IMR-90 (cell line): ENCODE data around the gene ZCCHC7. TPM values are rescaled to one million over a fixed set of nuclear protein-coding genes. Genes with fewer than 3 reads are reported as not detected.
A peak's percentile ranks its signal among the peaks of the same experiment; 100 is the strongest.

Source experiments
- ATAC-seq: fragments of 200-7000 bp; cut with Tn5 transposase; 2 replicates; pipeline ENCODE4 v1.9.1; 2020; ENCODE audit warnings: low read depth, mild to moderate bottlenecking, moderate library complexity
- BruUV-seq: library from RNA; stranded (reverse); fragments of 400-500 nt; replicated peaks from 2 replicates; lab custom pipeline; 2021; lab: Mats Ljungman, UMichigan
- CTCF ChIA-PET: fragments of 300-600 bp; formaldehyde crosslinking; extraction: SDS; loops from one replicate; lab custom pipeline; 2021; ENCODE audit warnings: antibody characterized with exemption; lab: Yijun Ruan, JAX
- POLR2A ChIA-PET: fragments of 300-600 bp; sonication (Branson Sonifier 250); formaldehyde crosslinking; loops from one replicate; lab custom pipeline; 2022; ENCODE audit warnings: antibody characterized with exemption; ENCODE audit not compliant: unreplicated experiment; lab: Charles Lee
- DNase-seq: peaks from one replicate; pipeline ENCODE4 v3.0.0; 2013
- H2AFZ ChIP-seq: replicated peaks from 2 replicates; pipeline ENCODE3; 2013; ENCODE audit warnings: low read length, mild to moderate bottlenecking; ENCODE audit not compliant: poor library complexity
- H2AK5ac ChIP-seq: 2 replicates; pipeline ENCODE4 v1.6.1; 2013; ENCODE audit warnings: low read depth, low read length, inconsistent platforms
- H2AK9ac ChIP-seq: replicated peaks from 2 replicates; pipeline ENCODE3; 2013; ENCODE audit warnings: mild to moderate bottlenecking, low read depth, low read length, moderate library complexity; ENCODE audit not compliant: poor library complexity
- H2BK120ac ChIP-seq: 2 replicates; pipeline ENCODE4 v1.6.1; 2013; ENCODE audit warnings: low read depth, low read length, inconsistent platforms
- H2BK15ac ChIP-seq: 3 replicates; pipeline ENCODE4 v1.6.1; 2013; ENCODE audit warnings: low read depth, low read length, inconsistent platforms
- H2BK20ac ChIP-seq: 2 replicates; pipeline ENCODE4 v1.6.1; 2013; ENCODE audit warnings: low read depth, mild to moderate bottlenecking, inconsistent platforms, low read length, moderate library complexity
- H2BK5ac ChIP-seq: 2 replicates; pipeline ENCODE4 v1.6.1; 2013; ENCODE audit warnings: mild to moderate bottlenecking, low read depth, low read length, inconsistent platforms; ENCODE audit not compliant: poor library complexity, severe bottlenecking
- H3K14ac ChIP-seq: replicated peaks from 2 replicates; pipeline ENCODE4 v1.6.1; 2013; ENCODE audit warnings: low read depth, low read length, inconsistent platforms
- H3K18ac ChIP-seq: 2 replicates; pipeline ENCODE4 v1.6.1; 2013; ENCODE audit warnings: low read depth, low read length, control low read depth
- H3K23ac ChIP-seq: 2 replicates; pipeline ENCODE4 v1.6.1; 2013; ENCODE audit warnings: low read depth, low read length, inconsistent platforms
- H3K27ac ChIP-seq: 2 replicates; pipeline ENCODE4 v1.5.1; 2013; ENCODE audit warnings: mild to moderate bottlenecking, control low read depth, low read length; ENCODE audit not compliant: insufficient read depth
- H3K27me3 ChIP-seq: 2 replicates; pipeline ENCODE4 v1.6.1; 2013; ENCODE audit warnings: low read length; ENCODE audit not compliant: control insufficient read depth, insufficient read depth
- H3K36me3 ChIP-seq: 2 replicates; pipeline ENCODE4 v1.6.1; 2013; ENCODE audit warnings: low read length, mixed read lengths; ENCODE audit not compliant: control insufficient read depth, insufficient read depth
- H3K4ac ChIP-seq: 2 replicates; pipeline ENCODE4 v1.6.1; 2013; ENCODE audit warnings: low read depth, low read length, inconsistent platforms
- H3K4me1 ChIP-seq: 2 replicates; pipeline ENCODE4 v1.6.1; 2013; ENCODE audit warnings: low read length, mixed read lengths; ENCODE audit not compliant: control insufficient read depth, insufficient read depth
- H3K4me2 ChIP-seq: 2 replicates; pipeline ENCODE4 v1.6.1; 2013; ENCODE audit warnings: low read depth, mild to moderate bottlenecking, control low read depth, low read length, moderate library complexity
- H3K4me3 ChIP-seq: 2 replicates; pipeline ENCODE4 v1.5.1; 2013; ENCODE audit warnings: low read depth, mild to moderate bottlenecking, control low read depth, low read length, moderate library complexity; ENCODE audit not compliant: insufficient read depth
- H3K56ac ChIP-seq: 2 replicates; pipeline ENCODE4 v1.6.1; 2013; ENCODE audit warnings: low read length, inconsistent platforms; ENCODE audit not compliant: insufficient read depth; ENCODE audit errors: extremely low read depth
- H3K79me1 ChIP-seq, 2 experiments: 2 replicates each; pipeline ENCODE4 v1.6.1; 2013; ENCODE audit warnings: low read length in 2 of 2, inconsistent platforms in 1 of 2, low read depth in 1 of 2
- H3K9ac ChIP-seq: 2 replicates; pipeline ENCODE4 v1.6.1; 2013; ENCODE audit warnings: low read depth, low read length, control low read depth
- H3K9me1 ChIP-seq: 2 replicates; pipeline ENCODE4 v1.6.1; 2013; ENCODE audit warnings: low read length, inconsistent platforms; ENCODE audit not compliant: insufficient read depth
- H3K9me3 ChIP-seq: 2 replicates; pipeline ENCODE4 v1.6.1; 2013; ENCODE audit warnings: low read length; ENCODE audit not compliant: control insufficient read depth, insufficient read depth
- H4K20me1 ChIP-seq: 2 replicates; pipeline ENCODE4 v1.6.1; 2013; ENCODE audit warnings: low read length, inconsistent platforms; ENCODE audit not compliant: insufficient read depth
- H4K5ac ChIP-seq: 2 replicates; pipeline ENCODE4 v1.6.1; 2013; ENCODE audit warnings: mild to moderate bottlenecking, low read depth, low read length, control low read depth
- H4K8ac ChIP-seq, 2 experiments: 2 replicates each; pipeline ENCODE4 v1.6.1; 2013; ENCODE audit warnings: low read depth in 2 of 2, low read length in 2 of 2, control low read depth in 1 of 2, inconsistent platforms in 1 of 2
- H4K91ac ChIP-seq: 2 replicates; pipeline ENCODE4 v1.6.1; 2013; ENCODE audit warnings: low read depth, low read length, inconsistent platforms; ENCODE audit not compliant: insufficient read depth
- CHD1 ChIP-seq: IDR thresholded peaks from 2 replicates; pipeline ENCODE4 v1.6.1; 2012; ENCODE audit warnings: low read depth, low read length, improper control_type of control experiment
- FOS ChIP-seq: fragments of 150-350 bp; IDR thresholded peaks from 2 replicates; pipeline ENCODE4 v1.6.1; 2016; ENCODE audit warnings: low read depth, low read length
- MAFK ChIP-seq: IDR thresholded peaks from 2 replicates; pipeline ENCODE4 v1.6.1; 2012; ENCODE audit warnings: low read depth, low read length, improper control_type of control experiment
- POLR2A ChIP-seq: IDR thresholded peaks from 2 replicates; pipeline ENCODE4 v1.6.1; 2012; ENCODE audit warnings: mild to moderate bottlenecking, low read depth, low read length
- RAD21 ChIP-seq: IDR thresholded peaks from 2 replicates; pipeline ENCODE4 v1.6.1; 2012; ENCODE audit warnings: low read length, improper control_type of control experiment
- RCOR1 ChIP-seq: IDR thresholded peaks from 2 replicates; pipeline ENCODE4 v1.6.1; 2012; ENCODE audit warnings: mild to moderate bottlenecking, low read length, improper control_type of control experiment; ENCODE audit not compliant: insufficient replicate concordance
- SMC3 ChIP-seq: fragments of 150-350 bp; IDR thresholded peaks from 2 replicates; pipeline ENCODE4 v1.6.1; 2016; ENCODE audit warnings: low read depth, mild to moderate bottlenecking, antibody characterized with exemption, low read length, moderate library complexity
- dilution Hi-C: fragments of 300-500 bp; cut with HindIII; formaldehyde crosslinking; loops from one replicate; pipeline ENCODE4 v1.14.3; 2018; ENCODE audit warnings: low sequenced_read_pairs; ENCODE audit not compliant: unreplicated experiment
- in situ Hi-C: fragments of 300-500 bp; cut with MboI; formaldehyde crosslinking; loops from 3 replicates; pipeline ENCODE4 v1.14.3; 2019; ENCODE audit warnings: low sequenced_read_pairs, inconsistent platforms, mixed read lengths
- intact Hi-C: fragments of 100-400 bp; cut with micrococcal nuclease; formaldehyde crosslinking; loops from 2 replicates; pipeline ENCODE4 v1.10.0; 2022
- polyA plus RNA-seq, 3 experiments: library from polyadenylated mRNA; depleted of rRNA; stranded (reverse); fragments of >200 nt; gene quantifications; 2 replicates each; pipeline ENCODE4 v1.2.3, GENCODE V29; 2012; ENCODE audit warnings: low replicate concordance in 1 of 3
- total RNA-seq: library from RNA; depleted of rRNA; stranded (reverse); fragments of >200 nt; gene quantifications from 2 replicates; pipeline ENCODE4 v1.2.3, GENCODE V29; 2012

Gene ZCCHC7
- total and polyA plus RNA-seq, 2 of the 4 experiments (the other 2 are of a cell fraction), result 13.6 to 28.7 TPM

- no peak for DNase-seq
- Histone ChIP-seq H2AK5ac (no peak overlapping the region), H4K5ac (no peak overlapping the region), H3K27me3 (no peaks in the 10 kb centered on the region), H3K27ac (no peak overlapping the region), H2BK20ac (no peak overlapping the region), H4K20me1 (no peaks in the 10 kb centered on the region), H3K9ac (no peak overlapping the region), H2BK15ac (no peak overlapping the region), H2AFZ (no peak overlapping the region), H2AK9ac (no peak overlapping the region), H4K91ac (no peak overlapping the region), H3K18ac (no peak overlapping the region), H3K14ac (no peak overlapping the region), H4K8ac (no peak overlapping the region), H3K9me3 (no peaks in the 10 kb centered on the region), H3K79me1 (no peaks in the 10 kb centered on the region), H3K36me3 (no peaks in the 10 kb centered on the region), H3K4me3 (no peak overlapping the region), H2BK5ac (no peak overlapping the region), H2BK120ac (no peak overlapping the region), H3K23ac (no peak overlapping the region), H3K4ac (no peak overlapping the region), H3K4me1 (no peaks in the 10 kb centered on the region), H3K9me1 (no peaks in the 10 kb centered on the region), H3K56ac (no peak overlapping the region), H3K4me2 (no peak overlapping the region)
- ChIA-PET CTCF (no interaction called here), POLR2A (no interaction called here)
- dilution Hi-C loops, result no loop called here
- BruUV-seq, result no TSS peak
- intact Hi-C loops, result loop anchor here (5.0 kb wide), 1 partner anchor 460 kb away; no protein-coding TSS in a partner anchor
- TF ChIP-seq RCOR1 (no peak), FOS (no peak), POLR2A (no peak), MAFK (peak; percentile 89), RAD21 (no peak), CHD1 (no peak), SMC3 (no peak)
- ATAC-seq, result no peak
- in situ Hi-C loops, result loop anchor here (10.0 kb wide), 1 partner anchor 338 kb away; no protein-coding TSS in a partner anchor
Observed at GRCh38 chr9:37332578-37332977, 212.2 kb downstream of the ZCCHC7 start.
